Ovary (tissue), 3 donors: ENCODE measurements around the gene GRK5.

Experiments
- EP300 ChIP-seq: sonication (generic); formaldehyde crosslinking; IDR thresholded peaks from one replicate; pipeline ENCODE4 v1.6.1; 2017; ENCODE audit warnings: antibody characterized with exemption
- POLR2A ChIP-seq: fragments of 450-650 bp; IDR thresholded peaks from one replicate; pipeline ENCODE4 v1.6.1; 2017; ENCODE audit warnings: antibody characterized with exemption, mild to moderate bottlenecking, moderate library complexity
- TF ChIP-seq, protein P1 (sequence below), 3 donors: fragments of 450-650 bp in 2 of 3; fragments of 200-600 bp in 1 of 3; IDR thresholded peaks; one replicate each; pipeline versions ENCODE4 v1.5.1 to v1.8.0; 2016 to 2022; ENCODE audit warnings: antibody characterized with exemption in 3 of 3, mild to moderate bottlenecking in 1 of 3
- donor health status: DM: no; HTN: no; CAD: no.

DNA sequence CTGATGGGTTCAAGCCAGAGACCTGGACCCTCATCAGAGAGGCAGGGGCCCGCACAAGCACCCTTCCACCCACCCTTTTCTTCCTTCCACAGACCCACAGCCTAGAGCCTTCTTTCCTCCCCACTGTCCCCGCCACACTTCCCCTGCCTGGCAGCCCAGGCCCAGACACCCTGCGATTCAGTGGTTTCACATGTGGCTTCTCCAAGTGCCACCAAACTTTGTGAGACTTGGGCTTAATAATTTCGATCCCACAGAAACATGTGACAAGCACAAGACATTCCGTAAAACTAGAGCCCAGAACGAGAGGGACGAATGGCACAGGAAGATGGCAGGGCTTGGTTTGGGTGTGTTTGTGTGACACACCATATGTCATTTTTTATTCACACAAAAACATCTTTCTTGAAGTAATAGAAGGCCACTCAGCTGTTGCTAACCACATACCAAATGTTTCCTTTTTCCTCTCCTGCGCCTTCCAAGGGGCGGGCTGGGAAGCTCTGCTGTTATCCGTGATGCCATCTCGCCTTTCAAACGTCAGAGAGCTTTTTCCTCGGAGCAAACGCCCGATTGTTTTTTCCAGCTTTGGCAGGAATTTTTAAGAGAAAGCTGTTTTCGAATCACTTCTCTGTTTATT lies 162.9 kb downstream of the GRK5 start:
- TF ChIP-seq, protein P1, sequence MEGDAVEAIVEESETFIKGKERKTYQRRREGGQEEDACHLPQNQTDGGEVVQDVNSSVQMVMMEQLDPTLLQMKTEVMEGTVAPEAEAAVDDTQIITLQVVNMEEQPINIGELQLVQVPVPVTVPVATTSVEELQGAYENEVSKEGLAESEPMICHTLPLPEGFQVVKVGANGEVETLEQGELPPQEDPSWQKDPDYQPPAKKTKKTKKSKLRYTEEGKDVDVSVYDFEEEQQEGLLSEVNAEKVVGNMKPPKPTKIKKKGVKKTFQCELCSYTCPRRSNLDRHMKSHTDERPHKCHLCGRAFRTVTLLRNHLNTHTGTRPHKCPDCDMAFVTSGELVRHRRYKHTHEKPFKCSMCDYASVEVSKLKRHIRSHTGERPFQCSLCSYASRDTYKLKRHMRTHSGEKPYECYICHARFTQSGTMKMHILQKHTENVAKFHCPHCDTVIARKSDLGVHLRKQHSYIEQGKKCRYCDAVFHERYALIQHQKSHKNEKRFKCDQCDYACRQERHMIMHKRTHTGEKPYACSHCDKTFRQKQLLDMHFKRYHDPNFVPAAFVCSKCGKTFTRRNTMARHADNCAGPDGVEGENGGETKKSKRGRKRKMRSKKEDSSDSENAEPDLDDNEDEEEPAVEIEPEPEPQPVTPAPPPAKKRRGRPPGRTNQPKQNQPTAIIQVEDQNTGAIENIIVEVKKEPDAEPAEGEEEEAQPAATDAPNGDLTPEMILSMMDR (IDR thresholded peaks at IDR 0.05): no peak
- TF ChIP-seq POLR2A: no peak
- no peak for TF ChIP-seq EP300
